ENCODE results near the gene ARID3A.
A peak's percentile ranks its signal among the peaks of the same experiment; 100 is the strongest.

ARID3A gene

DNA sequence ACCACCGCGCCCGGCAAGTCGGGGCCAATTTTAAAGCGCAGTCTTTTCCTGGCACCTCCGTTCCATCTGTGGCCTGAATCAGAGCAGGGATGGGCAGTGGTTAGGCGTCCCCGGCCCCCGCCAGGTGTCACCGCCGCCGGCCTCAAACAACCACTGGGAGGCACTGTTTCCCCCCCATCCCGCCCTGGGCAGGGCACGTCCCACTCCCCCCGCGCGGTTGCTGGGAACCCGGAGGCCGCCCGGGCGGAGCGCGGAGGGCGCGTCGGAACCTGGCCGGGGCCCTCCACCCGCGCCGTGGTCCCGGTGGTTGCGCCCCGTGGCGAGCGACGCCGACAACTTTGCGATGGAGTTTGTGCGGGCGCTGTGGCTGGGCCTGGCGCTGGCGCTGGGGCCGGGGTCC is 74.3 kb downstream of the ARID3A start, which contains the start of gene GRIN3B:
Gene GRIN3B, plus strand, starts transcription at position 325 of the 400 bp plus-strand sequence. Its CDS starts 19 bp downstream, at position 344.
- no peak within 1 kb of the TSS for H3K27ac ChIP-seq
- TF ChIP-seq, protein P1, sequence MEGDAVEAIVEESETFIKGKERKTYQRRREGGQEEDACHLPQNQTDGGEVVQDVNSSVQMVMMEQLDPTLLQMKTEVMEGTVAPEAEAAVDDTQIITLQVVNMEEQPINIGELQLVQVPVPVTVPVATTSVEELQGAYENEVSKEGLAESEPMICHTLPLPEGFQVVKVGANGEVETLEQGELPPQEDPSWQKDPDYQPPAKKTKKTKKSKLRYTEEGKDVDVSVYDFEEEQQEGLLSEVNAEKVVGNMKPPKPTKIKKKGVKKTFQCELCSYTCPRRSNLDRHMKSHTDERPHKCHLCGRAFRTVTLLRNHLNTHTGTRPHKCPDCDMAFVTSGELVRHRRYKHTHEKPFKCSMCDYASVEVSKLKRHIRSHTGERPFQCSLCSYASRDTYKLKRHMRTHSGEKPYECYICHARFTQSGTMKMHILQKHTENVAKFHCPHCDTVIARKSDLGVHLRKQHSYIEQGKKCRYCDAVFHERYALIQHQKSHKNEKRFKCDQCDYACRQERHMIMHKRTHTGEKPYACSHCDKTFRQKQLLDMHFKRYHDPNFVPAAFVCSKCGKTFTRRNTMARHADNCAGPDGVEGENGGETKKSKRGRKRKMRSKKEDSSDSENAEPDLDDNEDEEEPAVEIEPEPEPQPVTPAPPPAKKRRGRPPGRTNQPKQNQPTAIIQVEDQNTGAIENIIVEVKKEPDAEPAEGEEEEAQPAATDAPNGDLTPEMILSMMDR (conservative IDR thresholded peaks at IDR 0.05), result peak; percentile 83
- no peak for TF ChIP-seq ZFX (IDR thresholded peaks at IDR 0.05)

DNA sequence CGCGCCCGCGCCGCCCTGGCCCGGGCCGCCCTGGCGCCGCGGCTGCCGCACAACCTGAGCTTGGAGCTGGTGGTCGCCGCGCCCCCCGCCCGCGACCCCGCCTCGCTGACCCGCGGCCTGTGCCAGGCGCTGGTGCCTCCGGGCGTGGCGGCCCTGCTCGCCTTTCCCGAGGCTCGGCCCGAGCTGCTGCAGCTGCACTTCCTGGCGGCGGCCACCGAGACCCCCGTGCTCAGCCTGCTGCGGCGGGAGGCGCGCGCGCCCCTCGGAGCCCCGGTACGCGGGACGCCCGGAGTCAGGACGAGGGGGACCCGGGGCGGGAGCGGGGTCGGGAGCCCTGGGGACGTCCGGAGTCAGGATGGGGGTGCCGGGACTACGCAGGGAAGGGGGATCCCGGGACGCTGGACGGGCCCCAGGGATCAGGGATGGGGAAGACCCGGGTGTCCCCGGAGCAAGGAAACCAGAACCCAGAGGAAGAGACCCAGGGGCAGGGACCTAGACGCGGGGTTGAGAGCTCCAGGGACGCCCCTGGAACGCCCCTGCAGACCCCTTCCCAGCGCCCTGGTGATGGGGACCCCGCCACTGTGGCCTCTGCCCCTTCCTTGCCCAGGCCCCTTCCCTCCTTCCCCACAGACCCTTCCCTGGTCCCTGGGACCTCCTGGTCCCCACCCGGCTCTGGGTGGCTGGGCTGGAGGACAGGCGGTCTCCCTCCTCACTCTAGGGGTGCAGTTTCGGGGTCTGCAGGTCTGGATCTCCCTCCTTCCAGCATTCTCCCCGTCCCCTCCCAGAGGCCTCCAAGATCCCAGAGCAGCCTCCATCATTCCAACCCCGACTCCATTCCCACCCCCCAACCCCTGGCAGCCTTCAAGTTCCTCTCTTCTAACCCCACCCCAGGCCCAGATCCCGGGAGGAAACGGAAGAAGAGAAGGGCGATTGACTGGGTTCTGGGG is 75.0 kb downstream of the ARID3A start:
- no peak overlapping the region for H3K27ac ChIP-seq
- TF ChIP-seq, protein P1 (conservative IDR thresholded peaks at IDR 0.05), result no peak
- no peak for TF ChIP-seq ZFX (IDR thresholded peaks at IDR 0.05)

DNA sequence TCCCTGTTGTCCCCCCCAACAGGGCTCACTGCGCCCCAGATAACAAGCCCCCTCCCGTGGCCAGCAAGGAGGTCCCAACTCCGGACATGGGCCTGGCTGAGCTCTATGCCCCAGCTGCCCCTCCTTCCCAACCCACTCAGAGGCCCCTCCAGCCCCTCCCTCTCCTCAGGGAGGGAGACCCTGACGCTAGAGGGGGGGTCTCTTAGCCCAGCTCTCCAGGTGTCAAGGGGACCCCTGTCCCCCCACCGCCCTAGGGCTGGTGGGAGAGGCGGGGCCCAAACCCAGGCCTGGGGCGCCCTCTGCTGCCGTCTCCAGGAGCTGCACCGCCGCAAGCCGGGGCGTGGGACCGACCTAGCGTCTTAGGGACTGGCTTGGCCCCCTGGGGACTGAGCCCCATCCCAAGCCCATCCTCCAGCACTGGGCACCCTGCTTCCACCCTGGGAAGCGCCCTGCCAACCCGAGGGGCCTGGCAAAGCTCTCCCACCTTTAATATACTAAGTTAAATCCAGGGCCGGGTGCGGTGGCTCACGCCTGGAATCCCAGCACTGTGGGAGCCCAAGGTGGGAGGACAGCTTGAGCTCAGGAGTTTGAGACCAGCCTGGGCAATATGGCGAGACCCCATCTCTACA is 75.8 kb downstream of the ARID3A start:
- TF ChIP-seq ZFX (IDR thresholded peaks at IDR 0.05), result no peak
- TF ChIP-seq, protein P1 (conservative IDR thresholded peaks at IDR 0.05), result peak; percentile 97
- no peak overlapping the region for H3K27ac ChIP-seq

DNA sequence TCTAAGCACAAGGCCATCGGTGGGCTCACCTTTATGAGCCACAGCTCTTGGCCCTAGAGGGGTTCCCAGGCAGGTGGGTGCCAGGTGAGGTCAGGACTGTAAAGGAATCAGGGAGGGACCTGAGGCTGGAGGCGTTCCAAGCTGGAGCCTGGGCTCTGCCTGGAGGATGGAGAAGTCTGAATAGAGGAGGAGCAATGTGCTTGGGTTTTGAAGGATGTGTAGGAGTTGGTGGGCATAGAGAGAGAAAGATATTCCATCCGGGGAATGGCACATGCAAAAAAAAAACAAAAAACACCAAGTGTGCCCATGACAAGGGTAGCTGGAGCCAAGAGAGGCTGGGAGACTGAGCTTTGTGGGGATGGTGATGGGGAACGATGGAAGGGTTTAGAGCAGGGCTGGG is 76.8 kb downstream of the ARID3A start:
- TF ChIP-seq, protein P1 (conservative IDR thresholded peaks at IDR 0.05), result no peak
- TF ChIP-seq ZFX (IDR thresholded peaks at IDR 0.05), result no peak

DNA sequence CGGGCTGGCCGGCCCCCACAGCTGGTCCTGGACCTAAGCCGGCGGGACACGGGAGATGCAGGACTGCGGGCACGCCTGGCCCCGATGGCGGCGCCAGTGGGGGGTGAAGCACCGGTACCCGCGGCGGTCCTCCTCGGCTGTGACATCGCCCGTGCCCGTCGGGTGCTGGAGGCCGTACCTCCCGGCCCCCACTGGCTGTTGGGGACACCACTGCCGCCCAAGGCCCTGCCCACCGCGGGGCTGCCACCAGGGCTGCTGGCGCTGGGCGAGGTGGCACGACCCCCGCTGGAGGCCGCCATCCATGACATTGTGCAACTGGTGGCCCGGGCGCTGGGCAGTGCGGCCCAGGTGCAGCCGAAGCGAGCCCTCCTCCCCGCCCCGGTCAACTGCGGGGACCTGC is 77.4 kb downstream of the ARID3A start:
- no peak overlapping the region for H3K27ac ChIP-seq
- TF ChIP-seq, protein P1 (conservative IDR thresholded peaks at IDR 0.05), result no peak
- no peak for TF ChIP-seq ZFX (IDR thresholded peaks at IDR 0.05)

More for the DNA sequence above, 76.8 kb downstream of the ARID3A start:
- H3K27ac ChIP-seq, result no peak overlapping the region

DNA sequence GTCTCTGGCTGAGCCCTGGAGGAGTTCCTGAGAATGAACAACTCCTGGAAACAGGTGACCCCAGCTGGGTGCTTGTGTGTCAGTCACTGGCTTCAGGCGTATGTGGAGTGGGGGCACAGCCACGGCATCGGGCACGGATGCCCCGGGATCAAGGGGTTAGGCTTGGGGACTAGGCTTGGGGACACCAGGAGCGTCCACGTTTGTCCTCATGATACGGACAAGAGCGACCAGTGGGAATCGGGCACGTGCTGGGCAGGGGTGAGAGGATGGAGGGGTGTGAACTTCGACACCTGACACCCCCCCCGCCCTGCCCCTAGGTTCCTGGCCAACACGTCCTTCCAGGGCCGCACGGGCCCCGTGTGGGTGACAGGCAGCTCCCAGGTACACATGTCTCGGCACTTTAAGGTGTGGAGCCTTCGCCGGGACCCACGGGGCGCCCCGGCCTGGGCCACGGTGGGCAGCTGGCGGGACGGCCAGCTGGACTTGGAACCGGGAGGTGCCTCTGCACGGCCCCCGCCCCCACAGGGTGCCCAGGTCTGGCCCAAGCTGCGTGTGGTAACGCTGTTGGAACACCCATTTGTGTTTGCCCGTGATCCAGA is 78.5 kb downstream of the ARID3A start:
- no peak for TF ChIP-seq ZFX (IDR thresholded peaks at IDR 0.05)
- TF ChIP-seq, protein P1 (conservative IDR thresholded peaks at IDR 0.05), result no peak
- no peak overlapping the region for H3K27ac ChIP-seq
